Measurements from ENCODE around the gene PRTN3.

The PRTN3 gene

GRCh38 chr19:840519-841206 lies at the start of gene PRTN3:
Gene PRTN3 (plus strand): TSS chr19:840999. CDS start chr19:841009, 10 bp downstream.
- no peak for DNase-seq

- no peak for DNase-seq
These were observed 49.7 kb upstream of the PRTN3 start for GRCh38 chr19:791007-791566.

- no peak for DNase-seq
These were observed 49.1 kb upstream of the PRTN3 start for GRCh38 chr19:791567-792305.

GRCh38 chr19:792306-792885 lies 48.4 kb upstream of the PRTN3 start:
- no peak for DNase-seq

- no peak for DNase-seq
These were observed 47.0 kb upstream of the PRTN3 start for GRCh38 chr19:793806-794205.

GRCh38 chr19:795073-795611 lies 45.7 kb upstream of the PRTN3 start:
- DNase-seq: no peak

- DNase-seq: no peak
These were observed 44.9 kb upstream of the PRTN3 start for GRCh38 chr19:795691-796581.

GRCh38 chr19:796692-797527 lies 43.9 kb upstream of the PRTN3 start, which contains the start of gene PTBP1:
Gene PTBP1 (plus strand): TSS chr19:797452. CDS start chr19:797498, 46 bp downstream.
- peak; percentile 100 for DNase-seq

GRCh38 chr19:797528-798414 lies 43.0 kb upstream of the PRTN3 start:
- peak; percentile 92 for DNase-seq

- DNase-seq: no peak
These were observed 42.3 kb upstream of the PRTN3 start for GRCh38 chr19:798415-799075.

GRCh38 chr19:799076-799881 lies 41.5 kb upstream of the PRTN3 start:
- DNase-seq: no peak

GRCh38 chr19:800360-801029 lies 40.3 kb upstream of the PRTN3 start:
- no peak for DNase-seq

GRCh38 chr19:801030-801860 lies 39.6 kb upstream of the PRTN3 start:
- DNase-seq: no peak

GRCh38 chr19:801861-802497 lies 38.8 kb upstream of the PRTN3 start:
- DNase-seq: no peak

- no peak for DNase-seq
These were observed 38.2 kb upstream of the PRTN3 start for GRCh38 chr19:802498-803098.

GRCh38 chr19:803099-803561 lies 37.7 kb upstream of the PRTN3 start:
- DNase-seq: no peak
